Measurements from ENCODE around the gene HDAC9. TPM values are rescaled to one million over a fixed set of nuclear protein-coding genes. Genes with fewer than 3 reads are reported as not detected.

HDAC9 gene
- total and polyA plus RNA-seq, 11 donors: 4.8 to 62.9 (median 30.6) TPM

DNA sequence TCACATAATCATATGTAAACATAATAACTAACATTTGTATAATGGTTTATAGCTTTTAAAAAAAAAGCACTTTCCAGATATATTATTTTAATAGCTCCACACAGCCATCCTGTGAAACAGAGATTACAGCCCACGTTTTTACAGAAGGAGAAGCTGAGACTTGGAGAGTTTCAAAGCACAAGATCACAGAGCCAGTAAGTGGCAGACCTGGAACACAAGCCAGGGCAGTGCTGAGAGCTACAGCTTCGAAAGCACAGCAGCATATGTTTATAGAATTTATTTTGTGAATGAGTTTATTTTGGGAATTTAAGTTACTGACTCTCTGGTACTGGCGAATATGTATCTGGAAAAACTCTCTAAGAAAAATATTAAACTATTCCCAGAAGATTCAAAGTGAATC lies 149.4 kb downstream of the HDAC9 start:
- DNase-seq: no peak
- Histone ChIP-seq H3K4me1 (peaks cover 0 to 5% (median 0%) of the 10 kb centered on the region in 12 donors), H3K4me3 (no peak overlapping the region), H3K9me3 (no peaks in the 10 kb centered on the region), H3K36me3 (peaks cover 0 to 67% (median 19%) of the 10 kb centered on the region in 9 donors), H3K27ac (no peak overlapping the region), H3K27me3 (no peaks in the 10 kb centered on the region)
- TF ChIP-seq POLR2A (IDR thresholded peaks at IDR 0.05): no peak
- TF ChIP-seq, protein P1, sequence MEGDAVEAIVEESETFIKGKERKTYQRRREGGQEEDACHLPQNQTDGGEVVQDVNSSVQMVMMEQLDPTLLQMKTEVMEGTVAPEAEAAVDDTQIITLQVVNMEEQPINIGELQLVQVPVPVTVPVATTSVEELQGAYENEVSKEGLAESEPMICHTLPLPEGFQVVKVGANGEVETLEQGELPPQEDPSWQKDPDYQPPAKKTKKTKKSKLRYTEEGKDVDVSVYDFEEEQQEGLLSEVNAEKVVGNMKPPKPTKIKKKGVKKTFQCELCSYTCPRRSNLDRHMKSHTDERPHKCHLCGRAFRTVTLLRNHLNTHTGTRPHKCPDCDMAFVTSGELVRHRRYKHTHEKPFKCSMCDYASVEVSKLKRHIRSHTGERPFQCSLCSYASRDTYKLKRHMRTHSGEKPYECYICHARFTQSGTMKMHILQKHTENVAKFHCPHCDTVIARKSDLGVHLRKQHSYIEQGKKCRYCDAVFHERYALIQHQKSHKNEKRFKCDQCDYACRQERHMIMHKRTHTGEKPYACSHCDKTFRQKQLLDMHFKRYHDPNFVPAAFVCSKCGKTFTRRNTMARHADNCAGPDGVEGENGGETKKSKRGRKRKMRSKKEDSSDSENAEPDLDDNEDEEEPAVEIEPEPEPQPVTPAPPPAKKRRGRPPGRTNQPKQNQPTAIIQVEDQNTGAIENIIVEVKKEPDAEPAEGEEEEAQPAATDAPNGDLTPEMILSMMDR (IDR thresholded peaks at IDR 0.05): no peak
- 59 to 69% (median 63%) methylated on average over 3 of the region's 3 CpGs for WGBS, 4 donors
- ATAC-seq: no peak
- intact Hi-C loops (cut with DNase I): no loop called here

DNA sequence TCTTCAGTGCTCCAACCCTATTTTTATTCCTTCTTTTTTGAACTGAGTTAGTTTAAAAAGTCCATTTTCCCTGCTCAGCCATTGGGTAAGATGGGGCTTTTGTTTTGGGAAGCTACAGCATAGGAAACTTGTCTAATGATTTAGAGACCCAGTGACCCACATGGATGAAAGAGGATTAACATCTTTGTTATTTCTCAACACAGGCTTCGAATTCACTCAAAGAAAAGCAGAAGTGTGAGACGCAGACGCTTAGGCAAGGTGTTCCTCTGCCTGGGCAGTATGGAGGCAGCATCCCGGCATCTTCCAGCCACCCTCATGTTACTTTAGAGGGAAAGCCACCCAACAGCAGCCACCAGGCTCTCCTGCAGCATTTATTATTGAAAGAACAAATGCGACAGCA lies 152.0 kb downstream of the HDAC9 start:
- ATAC-seq (no peak), DNase-seq (no peak)
- Histone ChIP-seq H3K27me3 (no peaks in the 10 kb centered on the region), H3K4me1 (peaks cover 0 to 5% (median 0%) of the 10 kb centered on the region in 12 donors), H3K9me3 (no peaks in the 10 kb centered on the region), H3K27ac (no peak overlapping the region), H3K4me3 (no peak overlapping the region), H3K36me3 (peaks cover 0 to 62% (median 19%) of the 10 kb centered on the region in 9 donors)
- intact Hi-C loops (cut with DNase I): no loop called here
- WGBS, 4 donors: 93 to 98% (median 95%) methylated on average over 5 of the region's 5 CpGs
- TF ChIP-seq, protein P1 (IDR thresholded peaks at IDR 0.05): no peak
- TF ChIP-seq POLR2A (IDR thresholded peaks at IDR 0.05): no peak

DNA sequence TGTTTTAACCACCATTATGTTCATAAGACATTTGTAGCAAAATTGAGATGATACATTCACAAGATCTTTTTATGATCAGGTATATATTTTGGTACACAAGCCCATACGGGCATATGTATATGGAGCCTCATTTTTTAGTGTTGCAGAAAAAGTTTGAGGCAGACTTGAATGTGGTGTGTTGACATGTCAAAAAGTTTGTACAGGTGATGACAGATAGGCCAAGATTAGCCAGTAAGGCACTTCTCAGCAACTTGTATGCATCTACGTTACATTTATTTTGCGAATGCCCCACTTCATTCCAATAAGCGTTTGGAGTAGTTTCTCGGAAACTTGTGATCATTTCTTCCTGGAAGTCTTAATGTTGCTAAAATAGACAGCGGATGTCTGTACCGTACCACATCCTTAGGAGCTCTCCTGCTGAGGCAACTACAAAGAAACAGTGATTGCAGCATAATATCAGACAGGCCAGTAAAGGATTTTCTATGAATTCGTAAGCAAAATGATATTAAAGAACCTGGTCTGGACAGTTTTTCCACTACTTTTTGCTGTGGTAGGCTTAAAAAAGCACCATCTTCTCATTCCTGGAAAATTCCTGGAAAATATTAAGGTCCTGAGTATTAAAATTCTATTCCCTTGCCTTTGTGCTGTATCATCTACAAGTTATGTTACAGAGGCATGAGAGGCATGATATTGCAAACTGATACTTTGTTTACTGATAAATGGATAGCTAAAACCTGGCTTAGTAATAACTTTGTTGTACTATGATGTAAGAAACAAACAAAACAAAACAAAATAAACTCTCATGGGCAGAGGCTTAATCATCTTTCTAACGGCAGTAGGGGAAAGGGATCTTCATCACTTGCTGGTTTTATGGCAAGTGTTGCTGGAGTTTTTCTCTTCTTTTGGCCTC lies 153.6 kb downstream of the HDAC9 start:
- ATAC-seq (peak in 2 of 4 donors; percentile 33 to 65), DNase-seq (no peak)
- 53 to 67% (median 65%) methylated on average over 9 of the region's 9 CpGs for WGBS, 4 donors
- intact Hi-C loops (cut with DNase I): no loop called here
- no peaks in the 10 kb centered on the region for H3K27me3 ChIP-seq
- no peaks in the 10 kb centered on the region for H3K9me3 ChIP-seq
- peaks cover 0 to 60% (median 19%) of the 10 kb centered on the region in 9 donors for H3K36me3 ChIP-seq
- TF ChIP-seq POLR2A (IDR thresholded peaks at IDR 0.05): no peak
- TF ChIP-seq, protein P1 (IDR thresholded peaks at IDR 0.05): no peak
- no peak overlapping the region for H3K27ac ChIP-seq
- H3K4me1 ChIP-seq: peaks cover 0 to 5% (median 0%) of the 10 kb centered on the region in 12 donors
- no peak overlapping the region for H3K4me3 ChIP-seq

DNA sequence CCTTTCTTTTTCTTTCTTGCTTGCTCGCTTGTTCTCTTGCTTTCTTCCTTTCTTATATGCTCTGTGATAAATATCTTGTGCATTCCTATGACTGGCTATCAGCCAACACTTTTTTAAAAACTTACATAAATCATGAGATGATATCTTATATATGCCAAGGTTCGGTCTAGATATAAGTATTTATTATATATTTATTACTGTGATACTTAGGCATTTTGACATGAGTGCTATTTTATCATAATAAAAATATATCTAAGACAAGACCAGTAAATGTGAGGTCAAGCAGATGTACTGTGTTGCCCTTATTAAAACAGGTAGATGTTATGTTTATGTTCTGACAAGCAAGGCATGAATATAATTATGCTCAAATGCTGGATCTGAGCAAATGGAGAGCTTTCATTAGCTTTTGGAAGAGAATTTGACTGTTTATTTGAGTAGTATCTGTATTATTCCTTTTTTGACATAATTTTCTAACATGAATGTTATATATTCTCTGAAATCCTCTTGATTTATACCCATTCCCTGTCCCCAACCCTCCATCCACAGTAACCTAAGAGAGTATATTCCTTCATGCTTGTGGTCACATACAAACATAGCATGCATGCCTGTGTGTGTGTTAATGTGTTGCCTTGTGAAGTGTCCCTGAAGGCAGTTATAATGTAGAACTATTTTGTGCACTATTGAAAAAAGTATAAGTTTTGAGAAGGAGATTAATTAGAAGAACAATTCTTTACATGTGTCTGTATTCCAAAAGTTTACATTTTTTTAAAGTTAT lies 158.0 kb downstream of the HDAC9 start:
- H3K27me3 ChIP-seq: no peaks in the 10 kb centered on the region
- peaks cover 0 to 22% (median 0%) of the 10 kb centered on the region in 12 donors for H3K4me1 ChIP-seq
- intact Hi-C loops (cut with DNase I): no loop called here
- TF ChIP-seq POLR2A (IDR thresholded peaks at IDR 0.05): no peak
- TF ChIP-seq, protein P1 (IDR thresholded peaks at IDR 0.05): no peak
- H3K4me3 ChIP-seq: no peak overlapping the region
- WGBS, 4 donors: 93 to 98% (median 96%) methylated on average over 2 of the region's 2 CpGs
- no peak overlapping the region for H3K27ac ChIP-seq
- no peak for DNase-seq
- no peak for ATAC-seq
- H3K36me3 ChIP-seq: peaks cover 0 to 36% (median 10%) of the 10 kb centered on the region in 9 donors
- no peaks in the 10 kb centered on the region for H3K9me3 ChIP-seq
